GM12878 (cell line): ENCODE results near the gene C2. TPM values are rescaled to one million over a fixed set of nuclear protein-coding genes. Genes with fewer than 3 reads are reported as not detected.

ENCODE experiments used
- ATF3 ChIP-seq: IDR thresholded peaks from 2 replicates; pipeline ENCODE4 v1.6.1; 2011; ENCODE audit warnings: low read depth, mild to moderate bottlenecking, low read length, moderate library complexity, borderline replicate concordance; ENCODE audit errors: extremely low read depth
- BCL11A ChIP-seq: IDR thresholded peaks from 2 replicates; pipeline ENCODE4 v1.6.1; 2011; ENCODE audit warnings: low read depth, low read length
- EED ChIP-seq: sonication (generic); IDR thresholded peaks from 2 replicates; pipeline ENCODE4 v1.6.1; 2016; ENCODE audit warnings: antibody characterized with exemption, low read depth
- IKZF1 ChIP-seq: fragments of 450-650 bp; conservative IDR thresholded peaks from 2 replicates; pipeline ENCODE4 v1.6.1; 2017; ENCODE audit warnings: antibody characterized with exemption, mild to moderate bottlenecking
- IRF4 ChIP-seq: IDR thresholded peaks from 2 replicates; pipeline ENCODE4 v1.6.1; 2011; ENCODE audit warnings: low read depth, low read length
- MEF2B ChIP-seq: fragments of 450-650 bp; IDR thresholded peaks from 2 replicates; pipeline ENCODE4 v1.6.1; 2018; ENCODE audit warnings: mild to moderate bottlenecking, moderate library complexity; ENCODE audit not compliant: partially characterized antibody, poor library complexity, severe bottlenecking
- MLLT1 ChIP-seq: fragments of 450-650 bp; IDR thresholded peaks from 2 replicates; pipeline ENCODE4 v1.6.1; 2016; ENCODE audit warnings: mild to moderate bottlenecking
- MTA3 ChIP-seq: IDR thresholded peaks from 2 replicates; pipeline ENCODE4 v1.6.1; 2012; ENCODE audit warnings: low read length, inconsistent platforms, borderline replicate concordance
- MYB ChIP-seq: fragments of 150-350 bp; IDR thresholded peaks from 2 replicates; pipeline ENCODE4 v1.6.1; 2014; ENCODE audit warnings: mild to moderate bottlenecking, low read depth, low read length, borderline replicate concordance
- NBN ChIP-seq: fragments of 450-650 bp; IDR thresholded peaks from 2 replicates; pipeline ENCODE4 v1.6.1; 2016
- NFIC ChIP-seq: IDR thresholded peaks from 2 replicates; pipeline ENCODE4 v1.6.1; 2012; ENCODE audit warnings: low read depth, mild to moderate bottlenecking, inconsistent platforms, low read length, moderate library complexity
- NKRF ChIP-seq: fragments of 450-650 bp; conservative IDR thresholded peaks from 2 replicates; pipeline ENCODE4 v1.6.1; 2017; ENCODE audit warnings: mild to moderate bottlenecking, moderate library complexity
- PAX5 ChIP-seq: IDR thresholded peaks from 2 replicates; pipeline ENCODE4 v1.6.1; 2011; ENCODE audit warnings: low read depth, low read length, borderline replicate concordance
- PAX8 ChIP-seq: fragments of 450-650 bp; IDR thresholded peaks from 2 replicates; pipeline ENCODE4 v1.6.1; 2017; ENCODE audit warnings: mild to moderate bottlenecking, moderate library complexity
- POLR2A ChIP-seq: IDR thresholded peaks from 2 replicates; pipeline ENCODE4 v1.6.1; 2011; ENCODE audit warnings: low read depth, mild to moderate bottlenecking, low read length
- POU2F2 ChIP-seq: IDR thresholded peaks from 3 replicates; pipeline ENCODE4 v1.6.1; 2011; ENCODE audit warnings: low read depth, mild to moderate bottlenecking, low read length, borderline replicate concordance
- RAD51 ChIP-seq: fragments of 450-650 bp; IDR thresholded peaks from 2 replicates; pipeline ENCODE4 v1.6.1; 2016; ENCODE audit warnings: moderate library complexity, mild to moderate bottlenecking, inconsistent platforms
- SIN3A ChIP-seq: IDR thresholded peaks from 2 replicates; pipeline ENCODE4 v1.6.1; 2012; ENCODE audit warnings: low read depth, low read length, improper control_type of control experiment
- SIX5 ChIP-seq: IDR thresholded peaks from 2 replicates; pipeline ENCODE4 v1.6.1; 2011; ENCODE audit warnings: mild to moderate bottlenecking, low read depth, low read length, moderate library complexity; ENCODE audit not compliant: severe bottlenecking
- SMAD5 ChIP-seq: IDR thresholded peaks from 2 replicates; pipeline ENCODE4 v1.6.1; 2016; ENCODE audit warnings: antibody characterized with exemption, low read depth
- STAT3 ChIP-seq: IDR thresholded peaks from 2 replicates; pipeline ENCODE4 v1.6.1; 2011; ENCODE audit warnings: low read depth, low read length, improper control_type of control experiment
- TAF1 ChIP-seq: IDR thresholded peaks from 2 replicates; pipeline ENCODE4 v1.6.1; 2011; ENCODE audit warnings: mild to moderate bottlenecking, low read depth, low read length, borderline replicate concordance
- YY1 ChIP-seq: IDR thresholded peaks from 2 replicates; pipeline ENCODE4 v1.6.1; 2011; ENCODE audit warnings: low read depth, mild to moderate bottlenecking, low read length
- ZBTB4 ChIP-seq: fragments of 450-650 bp; formaldehyde crosslinking; IDR thresholded peaks from 2 replicates; pipeline ENCODE4 v1.4.0; 2022; ENCODE audit warnings: mild to moderate bottlenecking, moderate library complexity
- ZNF24 ChIP-seq: fragments of 450-650 bp; IDR thresholded peaks from 2 replicates; pipeline ENCODE4 v1.6.1; 2017; ENCODE audit warnings: antibody characterized with exemption, mild to moderate bottlenecking
- polyA plus RNA-seq, 11 experiments: library from polyadenylated mRNA; depleted of rRNA in 4 of 11; unstranded in 6 of 11; stranded (reverse) in 5 of 11; fragments of >200 nt; fragmentation: Nextera tagmentation in 4 of 11; fragmentation: Illumina TruSeq in 1 of 11; extraction: Ambion mirVana in 4 of 11; extraction: Trizol in 1 of 11; gene quantifications; 1 replicate in 1 of 11; 2 replicates in 10 of 11; pipeline versions ENCODE4 v1.2.1 to v1.2.3, GENCODE V29; 2011 to 2016; ENCODE audit warnings: inconsistent platforms in 2 of 11, missing spikeins in 2 of 11, low read depth in 1 of 11
- total RNA-seq, 4 experiments: library from RNA; depleted of rRNA in 3 of 4; stranded (reverse); fragments of >200 nt in 3 of 4; fragmentation: Illumina TruSeq in 1 of 4; extraction: Trizol in 1 of 4; gene quantifications; 2 replicates each; pipeline versions ENCODE4 v1.2.1 to v1.2.3, GENCODE V29; 2013 to 2021

C2 gene
- total and polyA plus RNA-seq, 10 of the 15 experiments (the other 5 are each of a cell fraction or from before 2014, with no cell fraction given), result 0.06 to 0.97 (median 0.21) TPM; not detected in 5

GRCh38 chr6:31897612-31898382, 29.7 kb upstream of the C2 start, which contains the start of gene EHMT2 (continued):
- TF ChIP-seq MLLT1 (no peak; the same call in 1 of the 2 replicates), ZNF24 (no peak), EED (0 out of 2 replicates have a peak, but pooled peaks have one; percentile 18), YY1 (peak; percentile 90), MYB (no peak), NFIC (no peak), SMAD5 (no peak), ZBTB4 (CRISPR knock-in tag) (no peak), PAX8 (no peak), STAT3 (no peak), IKZF1 (peak; percentile 63), PAX5 (no peak), TAF1 (peak; percentile 71; the same call in 1 of the 2 replicates), SIN3A (peak; percentile 70; the same call in 1 of the 2 replicates), NKRF (no peak), NBN (0 out of 2 replicates have a peak, but pooled peaks have one; percentile 17), ATF3 (peak; percentile 82; the same call in 1 of the 2 replicates), POU2F2 (0 out of 3 replicates have a peak, but pooled peaks have one; percentile 7), SIX5 (peak; percentile 29), POLR2A (peak; percentile 76), IRF4 (0 out of 2 replicates have a peak, but pooled peaks have one; percentile 14), MEF2B (peak; percentile 52), BCL11A (0 out of 2 replicates have a peak, but pooled peaks have one; percentile 6), MTA3 (peak; percentile 65; the same call in 1 of the 2 replicates), RAD51 (peak; percentile 76)
